ENCODE measurements around the gene PCDHA3.
"Not testable (repeated sequence)": the region's sequence is repeated elsewhere in the genome, so short reads cannot be mapped to it uniquely, and the experiment has no call there.

PCDHA3 gene
- 0 reads per million in 2 donors for total RNA-seq

DNA sequence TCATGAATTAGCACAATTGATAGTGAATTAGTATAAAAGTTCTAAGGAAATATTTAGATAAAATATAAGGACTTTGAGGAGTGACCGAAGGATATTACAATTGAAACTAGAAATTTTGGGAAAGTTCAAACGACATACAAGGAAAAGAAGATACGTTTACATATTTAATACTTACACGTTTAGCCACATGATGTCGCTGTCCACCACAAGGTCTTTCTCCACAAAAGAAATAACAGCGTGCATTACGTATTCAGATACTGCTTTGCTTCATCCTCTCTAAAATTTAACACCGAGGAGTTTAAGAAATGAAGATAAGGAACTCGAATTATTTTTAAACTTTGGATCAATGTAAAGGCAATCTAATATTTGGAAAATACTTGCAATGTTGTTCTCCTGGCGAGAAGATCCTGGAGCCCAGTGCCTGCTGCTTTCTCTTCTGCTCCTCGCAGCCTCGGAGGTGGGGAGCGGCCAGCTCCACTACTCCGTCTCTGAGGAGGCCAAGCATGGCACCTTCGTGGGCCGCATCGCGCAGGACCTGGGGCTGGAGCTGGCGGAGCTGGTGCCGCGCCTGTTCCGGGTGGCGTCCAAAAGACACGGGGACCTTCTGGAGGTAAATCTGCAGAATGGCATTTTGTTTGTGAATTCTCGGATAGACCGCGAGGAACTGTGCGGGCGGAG is at the start of gene PCDHA3:
PCDHA3 (plus strand) TSS at position 242 of the 678 bp plus-strand sequence.
- DNase-seq: no peak

DNA sequence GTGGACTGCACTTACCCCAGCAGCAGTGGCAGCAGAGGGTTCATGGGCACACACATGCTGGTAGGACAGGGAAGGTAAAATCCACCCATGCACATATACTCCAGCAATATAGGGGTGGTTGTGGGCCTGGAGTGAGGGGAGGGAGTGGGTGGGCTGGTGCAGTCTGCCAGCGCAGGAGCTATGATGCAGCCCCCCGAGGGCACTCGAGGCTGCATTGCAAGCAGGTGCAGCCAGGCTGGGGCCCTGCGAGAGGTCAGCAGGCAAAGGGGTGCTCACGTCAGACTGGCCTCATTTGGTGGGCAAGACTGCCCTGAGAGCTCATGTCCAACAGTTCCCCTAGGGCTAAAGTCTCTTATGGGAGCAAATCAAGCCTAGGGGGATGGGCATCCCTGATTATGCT is 47.3 kb upstream of the PCDHA3 start:
- no peak for DNase-seq

DNA sequence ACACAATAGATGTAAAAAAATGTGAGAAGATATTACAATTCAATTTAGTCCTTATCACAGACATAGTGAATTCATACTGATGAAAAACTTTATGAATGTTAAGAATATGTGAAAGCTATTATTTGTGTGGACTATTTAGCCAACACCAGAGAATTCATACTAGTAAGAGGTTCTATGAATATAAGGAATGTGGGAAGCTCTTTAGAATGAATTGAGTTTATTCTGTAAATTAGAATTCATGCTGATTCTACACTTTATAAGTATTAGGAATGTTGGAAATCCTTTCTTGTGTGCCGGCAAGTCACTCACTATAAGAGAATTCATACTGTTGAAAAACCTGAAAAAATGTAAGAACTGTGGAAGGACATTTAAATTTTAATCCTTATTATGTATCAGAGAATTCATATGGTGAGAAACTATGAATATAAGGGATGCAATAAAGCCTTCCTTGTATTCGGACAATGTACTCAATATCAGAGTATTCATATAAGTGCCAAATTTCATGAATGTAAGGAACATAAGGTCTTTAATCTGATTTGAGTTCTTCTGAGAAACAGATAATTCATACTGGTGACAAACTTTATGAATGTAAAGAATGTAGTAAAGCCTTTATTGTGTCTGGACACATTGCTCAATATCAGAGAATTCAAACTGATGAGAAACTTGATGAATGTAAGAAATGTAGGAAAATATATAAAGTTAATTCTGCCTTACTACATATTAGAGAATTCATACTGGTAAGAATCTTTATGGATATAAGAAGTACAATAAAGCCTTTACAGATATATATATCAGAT is 36.5 kb upstream of the PCDHA3 start:
- no peak for DNase-seq

DNA sequence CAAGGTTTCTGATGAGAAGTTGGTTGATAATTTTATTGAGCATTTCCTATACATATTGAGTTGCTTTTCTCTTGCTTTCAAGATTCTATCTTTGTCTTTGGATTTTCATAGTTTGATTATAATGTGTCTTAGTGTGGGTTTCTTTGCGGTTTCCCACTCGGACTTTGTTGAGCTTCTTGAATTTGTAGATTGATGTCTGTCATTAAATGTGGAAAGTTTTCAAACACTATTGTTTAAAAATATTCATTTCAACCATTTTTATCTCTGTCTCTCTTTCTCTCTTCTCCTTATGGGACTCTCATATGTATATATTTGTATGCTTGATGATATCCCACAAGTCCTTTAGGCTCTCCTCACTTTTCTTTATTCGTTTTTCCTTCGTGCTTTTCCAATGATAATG is 33.4 kb upstream of the PCDHA3 start:
- DNase-seq: no peak

GRCh38 chr5:140780512-140780911 is 20.3 kb upstream of the PCDHA3 start:
- no peak for DNase-seq

- no peak for DNase-seq
These were observed 14.8 kb upstream of the PCDHA3 start, which contains the start of gene PCDHA1 for GRCh38 chr5:140785905-140786686. Gene PCDHA1, plus strand, starts transcription at chr5:140786140.

GRCh38 chr5:140787422-140787821 is 13.4 kb upstream of the PCDHA3 start:
- DNase-seq: not testable (repeated sequence)

- not testable (repeated sequence) for DNase-seq
These were observed 12.9 kb upstream of the PCDHA3 start for GRCh38 chr5:140787849-140788504.

DNA sequence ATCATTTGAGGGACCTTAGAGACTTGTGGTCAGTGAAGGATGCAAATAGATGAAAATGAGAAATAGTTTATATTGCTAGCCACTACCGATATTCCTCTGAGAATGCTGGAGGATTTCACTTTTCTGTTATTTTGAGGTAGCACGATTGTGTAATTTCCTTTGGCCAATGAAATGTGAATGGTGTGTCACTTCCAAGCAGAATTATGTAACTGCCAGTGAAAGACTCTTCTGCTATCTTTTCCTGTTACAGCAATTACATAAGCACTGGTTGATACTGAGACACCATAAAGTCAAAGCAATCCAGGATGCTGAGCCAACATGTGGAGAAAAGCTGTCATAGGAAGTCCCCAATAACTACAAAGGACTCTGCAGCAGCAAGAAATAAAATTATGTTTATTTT is 9.8 kb upstream of the PCDHA3 start:
- DNase-seq: no peak

- no peak for DNase-seq
These were observed 6.1 kb upstream of the PCDHA3 start, which contains the start of gene PCDHA2 for GRCh38 chr5:140794595-140795258. Gene PCDHA2, plus strand, starts transcription at chr5:140794852.

- no peak for DNase-seq
These were observed 5.6 kb upstream of the PCDHA3 start for GRCh38 chr5:140795259-140795641.

DNA sequence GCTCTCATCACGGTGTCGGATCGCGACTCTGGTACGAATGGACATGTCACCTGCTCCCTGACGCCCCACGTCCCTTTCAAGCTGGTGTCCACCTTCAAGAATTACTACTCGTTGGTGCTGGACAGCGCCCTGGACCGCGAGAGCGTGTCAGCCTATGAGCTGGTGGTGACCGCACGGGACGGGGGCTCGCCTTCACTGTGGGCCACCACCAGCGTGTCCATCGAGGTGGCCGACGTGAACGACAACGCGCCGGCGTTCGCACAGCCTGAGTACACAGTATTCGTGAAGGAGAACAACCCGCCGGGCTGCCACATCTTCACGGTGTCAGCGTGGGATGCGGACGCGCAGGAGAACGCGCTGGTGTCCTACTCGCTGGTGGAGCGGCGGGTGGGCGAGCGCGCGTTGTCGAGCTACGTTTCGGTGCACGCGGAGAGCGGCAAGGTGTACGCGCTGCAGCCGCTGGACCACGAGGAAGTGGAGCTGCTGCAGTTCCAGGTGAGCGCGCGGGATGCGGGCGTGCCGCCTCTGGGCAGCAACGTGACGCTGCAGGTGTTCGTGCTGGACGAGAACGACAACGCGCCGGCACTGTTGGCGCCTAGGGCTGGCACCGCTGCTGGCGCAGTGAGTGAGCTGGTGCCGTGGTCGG is 4.7 kb upstream of the PCDHA3 start:
- not testable (repeated sequence) for DNase-seq

GRCh38 chr5:140796718-140797095 is 4.2 kb upstream of the PCDHA3 start:
- DNase-seq: no peak

- no peak for DNase-seq
These were observed 611 bp downstream of the PCDHA3 start for GRCh38 chr5:140801494-140801841.

- DNase-seq: not testable (repeated sequence)
These were observed 1.5 kb downstream of the PCDHA3 start for GRCh38 chr5:140802381-140802780.

GRCh38 chr5:140802781-140803271 is 2.0 kb downstream of the PCDHA3 start:
- no peak for DNase-seq

- no peak for DNase-seq
These were observed 6.2 kb downstream of the PCDHA3 start, which contains the start of gene PCDHA4 for GRCh38 chr5:140806834-140807775. Gene PCDHA4, plus strand, starts transcription at chr5:140807068.

DNA sequence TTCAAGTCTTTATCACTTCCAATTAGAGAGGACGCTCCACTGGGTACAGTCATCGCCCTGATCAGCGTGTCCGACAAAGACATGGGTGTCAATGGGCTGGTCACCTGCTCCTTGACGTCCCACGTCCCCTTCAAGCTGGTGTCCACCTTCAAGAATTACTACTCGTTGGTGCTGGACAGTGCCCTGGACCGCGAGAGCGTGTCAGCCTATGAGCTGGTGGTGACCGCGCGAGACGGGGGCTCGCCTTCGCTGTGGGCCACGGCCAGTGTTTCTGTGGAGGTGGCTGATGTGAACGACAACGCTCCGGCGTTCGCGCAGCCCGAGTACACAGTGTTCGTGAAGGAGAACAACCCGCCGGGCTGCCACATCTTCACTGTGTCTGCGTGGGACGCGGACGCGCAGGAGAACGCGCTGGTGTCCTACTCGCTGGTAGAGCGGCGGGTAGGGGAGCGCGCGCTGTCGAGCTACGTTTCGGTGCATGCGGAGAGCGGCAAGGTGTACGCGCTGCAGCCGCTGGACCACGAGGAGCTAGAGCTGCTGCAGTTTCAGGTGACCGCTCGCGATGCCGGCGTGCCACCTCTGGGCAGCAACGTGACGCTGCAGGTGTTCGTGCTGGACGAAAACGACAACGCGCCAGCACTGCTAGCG is 7.5 kb downstream of the PCDHA3 start:
- DNase-seq: not testable (repeated sequence)

GRCh38 chr5:140808889-140809291 is 8.0 kb downstream of the PCDHA3 start:
- DNase-seq: no peak
